ENCODE data around the gene PSMD8.

PSMD8 gene

GRCh38 chr19:38375748-38376147, 1.4 kb downstream of the PSMD8 start:
- Histone ChIP-seq H3K9me3 (replicated peaks in 1 of 2; ENCODE audit: control insufficient read depth in 2 of 2, insufficient read depth in 1 of 2, low read depth in 1 of 2, low read length in 2 of 2) (no peaks in the 10 kb centered on the region), H2BK15ac (ENCODE audit: low read length) (no peak overlapping the region), H2AFZ (ENCODE audit: low read length) (no peak overlapping the region), H2AK5ac (ENCODE audit: low read depth, low read length) (no peak overlapping the region), H3K4ac (ENCODE audit: low read length) (no peak overlapping the region), H2BK5ac (ENCODE audit: low read length) (no peak overlapping the region), H2BK120ac (ENCODE audit: low read depth, low read length) (no peak overlapping the region), H3K9ac (ENCODE audit: low read depth, low read length, poor library complexity) (no peak overlapping the region), H3K36me3 (replicated peaks in 1 of 2; ENCODE audit: control insufficient read depth in 2 of 2, insufficient read depth in 2 of 2, low read length in 2 of 2) (peaks cover 14 to 41% of the 10 kb centered on the region in 2 donors), H3K14ac (ENCODE audit: low read length) (no peak overlapping the region), H3K4me2 (ENCODE audit: insufficient read depth, low read length, poor library complexity, severe bottlenecking) (peak overlapping the region; percentile 72), H3K18ac (ENCODE audit: low read length) (no peak overlapping the region), H3K4me3 (ENCODE audit: low read length in 2 of 2) (peak overlapping the region; percentile 76 to 91), H4K91ac (ENCODE audit: low read depth, low read length, poor library complexity) (no peak overlapping the region), H3K4me1 (ENCODE audit: control insufficient read depth in 2 of 2, insufficient read depth in 1 of 2, low read depth in 1 of 2, low read length in 2 of 2) (peaks cover 8 to 9% of the 10 kb centered on the region in 2 donors), H3K79me1 (ENCODE audit: low read depth, low read length) (peaks cover 10% of the 10 kb centered on the region), H4K8ac (ENCODE audit: low read depth, low read length) (no peak overlapping the region), H3K27me3 (ENCODE audit: control insufficient read depth in 3 of 3, insufficient read depth in 3 of 3, low read depth in 1 of 3, low read length in 3 of 3) (peaks cover 0 to 5% (median 0%) of the 10 kb centered on the region in 3 experiments), H3K23ac (ENCODE audit: low read depth, low read length, poor library complexity) (no peak overlapping the region), H3K27ac (replicated peaks; ENCODE audit: low read length) (no peak overlapping the region), H2BK12ac (ENCODE audit: low read length) (no peak overlapping the region)
- DNase-seq (ENCODE audit: low spot score): no peak
- WGBS, 2 donors (ENCODE audit: extremely low coverage in 2 of 2, insufficient read length in 2 of 2, insufficient replicate concordance in 1 of 2): no CpG with 5 or more reads among the region's 5 CpGs

- H3K79me1 ChIP-seq (ENCODE audit: low read depth, low read length): peaks cover 10% of the 10 kb centered on the region
- no peak overlapping the region for H3K23ac ChIP-seq (ENCODE audit: low read depth, low read length, poor library complexity)
- no peak overlapping the region for H3K18ac ChIP-seq (ENCODE audit: low read length)
- H3K9ac ChIP-seq (ENCODE audit: low read depth, low read length, poor library complexity): no peak overlapping the region
- peaks cover 8 to 9% of the 10 kb centered on the region in 2 donors for H3K4me1 ChIP-seq (ENCODE audit: control insufficient read depth in 2 of 2, insufficient read depth in 1 of 2, low read depth in 1 of 2, low read length in 2 of 2)
- H4K91ac ChIP-seq (ENCODE audit: low read depth, low read length, poor library complexity): no peak overlapping the region
- H3K4ac ChIP-seq (ENCODE audit: low read length): no peak overlapping the region
- no peak overlapping the region for H2BK15ac ChIP-seq (ENCODE audit: low read length)
- no peak overlapping the region for H2BK12ac ChIP-seq (ENCODE audit: low read length)
- no peak for DNase-seq (ENCODE audit: low spot score)
- H3K9me3 ChIP-seq (replicated peaks in 1 of 2; ENCODE audit: control insufficient read depth in 2 of 2, insufficient read depth in 1 of 2, low read depth in 1 of 2, low read length in 2 of 2): no peaks in the 10 kb centered on the region
- H2BK5ac ChIP-seq (ENCODE audit: low read length): no peak overlapping the region
- no CpG with 5 or more reads among the region's 3 CpGs for WGBS, 2 donors (ENCODE audit: extremely low coverage in 2 of 2, insufficient read length in 2 of 2, insufficient replicate concordance in 1 of 2)
- H3K14ac ChIP-seq (ENCODE audit: low read length): no peak overlapping the region
- H3K27me3 ChIP-seq (ENCODE audit: control insufficient read depth in 3 of 3, insufficient read depth in 3 of 3, low read depth in 1 of 3, low read length in 3 of 3): peaks cover 0 to 4% (median 0%) of the 10 kb centered on the region in 3 experiments
- no peak overlapping the region for H2AFZ ChIP-seq (ENCODE audit: low read length)
- H3K4me2 ChIP-seq (ENCODE audit: insufficient read depth, low read length, poor library complexity, severe bottlenecking): no peak overlapping the region
- H2BK120ac ChIP-seq (ENCODE audit: low read depth, low read length): no peak overlapping the region
- H4K8ac ChIP-seq (ENCODE audit: low read depth, low read length): no peak overlapping the region
- peaks cover 23 to 49% of the 10 kb centered on the region in 2 donors for H3K36me3 ChIP-seq (replicated peaks in 1 of 2; ENCODE audit: control insufficient read depth in 2 of 2, insufficient read depth in 2 of 2, low read length in 2 of 2)
- H3K27ac ChIP-seq (replicated peaks; ENCODE audit: low read length): no peak overlapping the region
- H3K4me3 ChIP-seq (ENCODE audit: low read length in 2 of 2): no peak overlapping the region
- H2AK5ac ChIP-seq (ENCODE audit: low read depth, low read length): no peak overlapping the region
Measured at GRCh38 chr19:38376576-38376975, 2.2 kb downstream of the PSMD8 start.

- Histone ChIP-seq H3K18ac (ENCODE audit: low read length) (no peak overlapping the region), H3K4me2 (ENCODE audit: insufficient read depth, low read length, poor library complexity, severe bottlenecking) (no peak overlapping the region), H3K14ac (ENCODE audit: low read length) (no peak overlapping the region), H4K91ac (ENCODE audit: low read depth, low read length, poor library complexity) (no peak overlapping the region), H2BK15ac (ENCODE audit: low read length) (no peak overlapping the region), H3K79me1 (ENCODE audit: low read depth, low read length) (peaks cover 10% of the 10 kb centered on the region), H3K36me3 (replicated peaks in 1 of 2; ENCODE audit: control insufficient read depth in 2 of 2, insufficient read depth in 2 of 2, low read length in 2 of 2) (peaks cover 27 to 54% of the 10 kb centered on the region in 2 donors), H2AK5ac (ENCODE audit: low read depth, low read length) (no peak overlapping the region), H3K9me3 (replicated peaks in 1 of 2; ENCODE audit: control insufficient read depth in 2 of 2, insufficient read depth in 1 of 2, low read depth in 1 of 2, low read length in 2 of 2) (no peaks in the 10 kb centered on the region), H3K4me3 (ENCODE audit: low read length in 2 of 2) (no peak overlapping the region), H2BK5ac (ENCODE audit: low read length) (no peak overlapping the region), H4K8ac (ENCODE audit: low read depth, low read length) (no peak overlapping the region), H3K4me1 (ENCODE audit: control insufficient read depth in 2 of 2, insufficient read depth in 1 of 2, low read depth in 1 of 2, low read length in 2 of 2) (peaks cover 8 to 9% of the 10 kb centered on the region in 2 donors), H3K27me3 (ENCODE audit: control insufficient read depth in 3 of 3, insufficient read depth in 3 of 3, low read depth in 1 of 3, low read length in 3 of 3) (no peaks in the 10 kb centered on the region), H2BK120ac (ENCODE audit: low read depth, low read length) (no peak overlapping the region), H2BK12ac (ENCODE audit: low read length) (no peak overlapping the region), H3K23ac (ENCODE audit: low read depth, low read length, poor library complexity) (no peak overlapping the region), H3K4ac (ENCODE audit: low read length) (no peak overlapping the region), H3K27ac (replicated peaks; ENCODE audit: low read length) (no peak overlapping the region), H2AFZ (ENCODE audit: low read length) (no peak overlapping the region), H3K9ac (ENCODE audit: low read depth, low read length, poor library complexity) (no peak overlapping the region)
- WGBS, 2 donors (ENCODE audit: extremely low coverage in 2 of 2, insufficient read length in 2 of 2, insufficient replicate concordance in 1 of 2): no CpG with 5 or more reads among the region's 4 CpGs
- no peak for DNase-seq (ENCODE audit: low spot score)
Measured at GRCh38 chr19:38377052-38377451, 2.7 kb downstream of the PSMD8 start.

GRCh38 chr19:38378866-38379265, 4.5 kb downstream of the PSMD8 start:
- Histone ChIP-seq H3K36me3 (replicated peaks in 1 of 2; ENCODE audit: control insufficient read depth in 2 of 2, insufficient read depth in 2 of 2, low read length in 2 of 2) (peaks cover 38 to 70% of the 10 kb centered on the region in 2 donors), H2BK120ac (ENCODE audit: low read depth, low read length) (no peak overlapping the region), H3K9me3 (replicated peaks in 1 of 2; ENCODE audit: control insufficient read depth in 2 of 2, insufficient read depth in 1 of 2, low read depth in 1 of 2, low read length in 2 of 2) (no peaks in the 10 kb centered on the region), H3K27ac (replicated peaks; ENCODE audit: low read length) (no peak overlapping the region), H2BK15ac (ENCODE audit: low read length) (no peak overlapping the region), H3K27me3 (ENCODE audit: control insufficient read depth in 3 of 3, insufficient read depth in 3 of 3, low read depth in 1 of 3, low read length in 3 of 3) (no peaks in the 10 kb centered on the region), H3K23ac (ENCODE audit: low read depth, low read length, poor library complexity) (no peak overlapping the region), H2AK5ac (ENCODE audit: low read depth, low read length) (no peak overlapping the region), H3K79me1 (ENCODE audit: low read depth, low read length) (peaks cover 10% of the 10 kb centered on the region), H4K8ac (ENCODE audit: low read depth, low read length) (no peak overlapping the region), H3K4me3 (ENCODE audit: low read length in 2 of 2) (no peak overlapping the region), H2AFZ (ENCODE audit: low read length) (no peak overlapping the region), H3K4me2 (ENCODE audit: insufficient read depth, low read length, poor library complexity, severe bottlenecking) (no peak overlapping the region), H3K9ac (ENCODE audit: low read depth, low read length, poor library complexity) (no peak overlapping the region), H2BK5ac (ENCODE audit: low read length) (no peak overlapping the region), H3K4me1 (ENCODE audit: control insufficient read depth in 2 of 2, insufficient read depth in 1 of 2, low read depth in 1 of 2, low read length in 2 of 2) (peaks cover 8 to 9% of the 10 kb centered on the region in 2 donors), H4K91ac (ENCODE audit: low read depth, low read length, poor library complexity) (no peak overlapping the region), H3K14ac (ENCODE audit: low read length) (no peak overlapping the region), H3K18ac (ENCODE audit: low read length) (no peak overlapping the region), H3K4ac (ENCODE audit: low read length) (no peak overlapping the region), H2BK12ac (ENCODE audit: low read length) (no peak overlapping the region)
- no peak for DNase-seq (ENCODE audit: low spot score)
- no CpG with 5 or more reads among the region's 10 CpGs for WGBS, 2 donors (ENCODE audit: extremely low coverage in 2 of 2, insufficient read length in 2 of 2, insufficient replicate concordance in 1 of 2)

Measured in neuronal stem cell (in vitro differentiated cells).